ENCODE data around the gene KRTAP21-3. TPM values are rescaled to one million over a fixed set of nuclear protein-coding genes. Genes with fewer than 3 reads are reported as not detected.
"Not testable (repeated sequence)": the region's sequence is repeated elsewhere in the genome, so short reads cannot be mapped to it uniquely, and the experiment has no call there.

KRTAP21-3 gene
- total RNA-seq = not detected

GRCh38 chr21:30718239-30718909 lies at the start of gene KRTAP21-3:
TSS of gene KRTAP21-3 (minus strand) at chr21:30718777. CDS start at chr21:30718759, 18 bp downstream.
- H3K4me3 ChIP-seq = no peak within 1 kb of the TSS
- no peaks in the 10 kb centered on the region for H3K36me3 ChIP-seq
- no peak for TF ChIP-seq CTCF (IDR thresholded peaks at IDR 0.05)
- DNase-seq = no peak
- intact Hi-C loops (cut with DNase I) = no loop called here
- no peaks in the 10 kb centered on the region for H3K4me1 ChIP-seq
- no peaks in the 10 kb centered on the region for H3K27me3 ChIP-seq
- no peak within 1 kb of the TSS for H3K9ac ChIP-seq (ENCODE audit: low read depth in 2 of 2, low read length in 2 of 2)
- no peaks in the 10 kb centered on the region for H3K9me3 ChIP-seq
- no peak within 1 kb of the TSS for H3K27ac ChIP-seq

- Histone ChIP-seq H3K36me3 (no peaks in the 10 kb centered on the region), H3K27me3 (no peaks in the 10 kb centered on the region), H3K4me1 (no peaks in the 10 kb centered on the region), H3K9ac (ENCODE audit: low read depth in 2 of 2, low read length in 2 of 2) (no peak overlapping the region), H3K4me3 (no peak overlapping the region), H3K27ac (no peak overlapping the region), H3K9me3 (no peaks in the 10 kb centered on the region)
- DNase-seq = no peak
- TF ChIP-seq CTCF (IDR thresholded peaks at IDR 0.05) = no peak
- intact Hi-C loops (cut with DNase I) = no loop called here
Observed at GRCh38 chr21:30760776-30761175, 42.2 kb upstream of the KRTAP21-3 start.

- no peaks in the 10 kb centered on the region for H3K36me3 ChIP-seq
- TF ChIP-seq CTCF (IDR thresholded peaks at IDR 0.05) = no peak
- H3K9me3 ChIP-seq = no peaks in the 10 kb centered on the region
- H3K9ac ChIP-seq (ENCODE audit: low read depth in 2 of 2, low read length in 2 of 2) = no peak overlapping the region
- H3K4me3 ChIP-seq = no peak overlapping the region
- no peaks in the 10 kb centered on the region for H3K4me1 ChIP-seq
- H3K27ac ChIP-seq = no peak overlapping the region
- no peaks in the 10 kb centered on the region for H3K27me3 ChIP-seq
- intact Hi-C loops (cut with DNase I) = no loop called here
- DNase-seq = no peak
Observed at GRCh38 chr21:30758306-30758705, 39.7 kb upstream of the KRTAP21-3 start.

- H3K27me3 ChIP-seq; H3K9ac ChIP-seq (ENCODE audit: low read depth in 2 of 2, low read length in 2 of 2); H3K27ac ChIP-seq; H3K4me1 ChIP-seq; DNase-seq; H3K36me3 ChIP-seq; H3K4me3 ChIP-seq; intact Hi-C loops (cut with DNase I); H3K9me3 ChIP-seq: not testable (repeated sequence)
Observed at GRCh38 chr21:30755328-30755727, 36.8 kb upstream of the KRTAP21-3 start, which contains the start of gene KRTAP21-1. TSS of gene KRTAP21-1 (minus strand) at chr21:30755428. CDS start at chr21:30755378, 50 bp downstream.

- Histone ChIP-seq H3K9ac (ENCODE audit: low read depth in 2 of 2, low read length in 2 of 2) (no peak within 1 kb of the TSS), H3K9me3 (no peaks in the 10 kb centered on the region), H3K27ac (no peak within 1 kb of the TSS), H3K27me3 (no peaks in the 10 kb centered on the region), H3K4me1 (no peaks in the 10 kb centered on the region), H3K4me3 (no peak within 1 kb of the TSS), H3K36me3 (no peaks in the 10 kb centered on the region)
- no peak for TF ChIP-seq CTCF (IDR thresholded peaks at IDR 0.05)
- DNase-seq = no peak
- intact Hi-C loops (cut with DNase I) = no loop called here
Observed at GRCh38 chr21:30747159-30747558, 28.6 kb upstream of the KRTAP21-3 start, which contains the start of gene KRTAP21-2. TSS of gene KRTAP21-2 (minus strand) at chr21:30747259. CDS start at chr21:30747202, 57 bp downstream.

GRCh38 chr21:30740462-30740861 lies 21.9 kb upstream of the KRTAP21-3 start:
- Histone ChIP-seq H3K4me1 (no peaks in the 10 kb centered on the region), H3K4me3 (no peak overlapping the region), H3K27ac (no peak overlapping the region), H3K9ac (ENCODE audit: low read depth in 2 of 2, low read length in 2 of 2) (no peak overlapping the region), H3K9me3 (no peaks in the 10 kb centered on the region), H3K27me3 (no peaks in the 10 kb centered on the region), H3K36me3 (no peaks in the 10 kb centered on the region)
- TF ChIP-seq CTCF (IDR thresholded peaks at IDR 0.05) = no peak
- no peak for DNase-seq
- intact Hi-C loops (cut with DNase I) = no loop called here
